ENCODE measurements around the gene SLC36A3.

SLC36A3 gene

GRCh38 chr5:151250346-151251000 lies 53.1 kb downstream of the SLC36A3 start:
- H4K20me1 ChIP-seq (ENCODE audit: control insufficient read depth, insufficient read depth, low read depth, low read length), result no peaks in the 10 kb centered on the region
- 0 out of 2 replicates have a peak, but pooled peaks cover 4% of the 10 kb centered on the region for H3F3A ChIP-seq (ENCODE audit: control insufficient read depth, insufficient read depth)
- peaks cover 25% of the 10 kb centered on the region for H3K79me2 ChIP-seq (ENCODE audit: control insufficient read depth, low read length)
- H3K4me3 ChIP-seq (ENCODE audit: low read length), result no peak overlapping the region
- no peaks in the 10 kb centered on the region for H3K27me3 ChIP-seq (ENCODE audit: control insufficient read depth, low read length)
- H3K27ac ChIP-seq (ENCODE audit: low read depth, low read length), result no peak overlapping the region
- H3K9me2 ChIP-seq (replicated peaks; ENCODE audit: control insufficient read depth, low read length), result no peaks in the 10 kb centered on the region
- no peaks in the 10 kb centered on the region for H3K9me3 ChIP-seq (ENCODE audit: control insufficient read depth, insufficient read depth, low read length)
- no peak for TF ChIP-seq CTCF (IDR thresholded peaks at IDR 0.05; ENCODE audit: low read depth, low read length, poor library complexity, severe bottlenecking)
- no peak for TF ChIP-seq EZH2phosphoT487 (IDR thresholded peaks at IDR 0.05; ENCODE audit: borderline replicate concordance, low read length)
- peaks cover 6% of the 10 kb centered on the region for H3K36me3 ChIP-seq (ENCODE audit: control insufficient read depth, low read length)
- peaks cover 35% of the 10 kb centered on the region for H3K4me1 ChIP-seq (ENCODE audit: control insufficient read depth, low read length)
- no peak overlapping the region; the same call in 1 of the 2 replicates for H3K4me2 ChIP-seq (ENCODE audit: low read length)

- H3K4me1 ChIP-seq (ENCODE audit: control insufficient read depth, low read length), result peaks cover 23% of the 10 kb centered on the region
- H3K36me3 ChIP-seq (ENCODE audit: control insufficient read depth, low read length), result no peaks in the 10 kb centered on the region
- H3K79me2 ChIP-seq (ENCODE audit: control insufficient read depth, low read length), result peaks cover 13% of the 10 kb centered on the region
- no peaks in the 10 kb centered on the region for H4K20me1 ChIP-seq (ENCODE audit: control insufficient read depth, insufficient read depth, low read depth, low read length)
- H3K4me2 ChIP-seq (ENCODE audit: low read length), result no peak overlapping the region
- no peaks in the 10 kb centered on the region for H3K27me3 ChIP-seq (ENCODE audit: control insufficient read depth, low read length)
- no peak overlapping the region for H3K27ac ChIP-seq (ENCODE audit: low read depth, low read length)
- H3K9me3 ChIP-seq (ENCODE audit: control insufficient read depth, insufficient read depth, low read length), result no peaks in the 10 kb centered on the region
- no peaks in the 10 kb centered on the region for H3K9me2 ChIP-seq (replicated peaks; ENCODE audit: control insufficient read depth, low read length)
- no peak overlapping the region for H3K4me3 ChIP-seq (ENCODE audit: low read length)
- TF ChIP-seq CTCF (IDR thresholded peaks at IDR 0.05; ENCODE audit: low read depth, low read length, poor library complexity, severe bottlenecking), result no peak
- no peak for TF ChIP-seq EZH2phosphoT487 (IDR thresholded peaks at IDR 0.05; ENCODE audit: borderline replicate concordance, low read length)
- no peaks in the 10 kb centered on the region for H3F3A ChIP-seq (ENCODE audit: control insufficient read depth, insufficient read depth)
Measured at GRCh38 chr5:151249281-151249680, 54.3 kb downstream of the SLC36A3 start.

- Histone ChIP-seq H3K27ac (ENCODE audit: low read depth, low read length) (no peak overlapping the region), H3K9me2 (replicated peaks; ENCODE audit: control insufficient read depth, low read length) (no peaks in the 10 kb centered on the region), H4K20me1 (ENCODE audit: control insufficient read depth, insufficient read depth, low read depth, low read length) (no peaks in the 10 kb centered on the region), H3F3A (ENCODE audit: control insufficient read depth, insufficient read depth) (no peaks in the 10 kb centered on the region), H3K36me3 (ENCODE audit: control insufficient read depth, low read length) (no peaks in the 10 kb centered on the region), H3K4me3 (ENCODE audit: low read length) (no peak overlapping the region), H3K27me3 (ENCODE audit: control insufficient read depth, low read length) (no peaks in the 10 kb centered on the region), H3K9me3 (ENCODE audit: control insufficient read depth, insufficient read depth, low read length) (no peaks in the 10 kb centered on the region), H3K4me1 (ENCODE audit: control insufficient read depth, low read length) (peaks cover 17% of the 10 kb centered on the region), H3K79me2 (ENCODE audit: control insufficient read depth, low read length) (peaks cover 7% of the 10 kb centered on the region), H3K4me2 (ENCODE audit: low read length) (no peak overlapping the region)
- TF ChIP-seq EZH2phosphoT487 (IDR thresholded peaks at IDR 0.05; ENCODE audit: borderline replicate concordance, low read length) (no peak), CTCF (IDR thresholded peaks at IDR 0.05; ENCODE audit: low read depth, low read length, poor library complexity, severe bottlenecking) (no peak)
Measured at GRCh38 chr5:151248651-151249050, 54.9 kb downstream of the SLC36A3 start.
